Natural killer cell (primary cell): Measurements from ENCODE around the gene ZC3H12C. TPM values are rescaled to one million over a fixed set of nuclear protein-coding genes. Genes with fewer than 3 reads are reported as not detected.

Experiments used
- ATAC-seq, 3 donors: fragments of 150-1000 bp in 2 of 3; fragments of 200-7000 bp in 1 of 3; cut with Tn5 transposase; 1 replicate in 1 of 3; 2 replicates in 2 of 3; pipeline ENCODE4 v1.10.0; 2021; ENCODE audit warnings: mild to moderate bottlenecking in 2 of 3, moderate library complexity in 2 of 3
- DNase-seq, 2 donors: peaks; one replicate each; pipeline versions ENCODE4 v3.0.0 to v3.0.0-alpha.2; 2013 to 2021; ENCODE audit warnings: mixed read lengths in 1 of 2
- H3K27ac ChIP-seq: one replicate; pipeline ENCODE4 v1.5.1; 2013; ENCODE audit warnings: mild to moderate bottlenecking, low read length
- H3K27me3 ChIP-seq: one replicate; pipeline ENCODE4 v1.6.1; 2013; ENCODE audit warnings: low read length; ENCODE audit not compliant: control insufficient read depth, insufficient read depth
- H3K36me3 ChIP-seq: one replicate; pipeline ENCODE4 v1.6.1; 2013; ENCODE audit warnings: low read length; ENCODE audit not compliant: control insufficient read depth, insufficient read depth
- H3K4me1 ChIP-seq: one replicate; pipeline ENCODE4 v1.6.1; 2013; ENCODE audit warnings: low read length; ENCODE audit not compliant: control insufficient read depth, insufficient read depth
- H3K4me3 ChIP-seq: one replicate; pipeline ENCODE4 v1.5.1; 2013; ENCODE audit warnings: low read length
- H3K9me3 ChIP-seq: one replicate; pipeline ENCODE4 v1.6.1; 2013; ENCODE audit warnings: low read length; ENCODE audit not compliant: control insufficient read depth, insufficient read depth
- H3K27ac Mint-ChIP-seq, 2 donors: one replicate each; pipeline ENCODE4 v1.8.0; 2022; ENCODE audit warnings: mild to moderate bottlenecking in 2 of 2, mixed read lengths in 2 of 2, moderate library complexity in 1 of 2
- H3K27me3 Mint-ChIP-seq, 2 donors: one replicate each; pipeline ENCODE4 v1.8.0; 2022; ENCODE audit warnings: low read depth in 2 of 2, mixed read lengths in 2 of 2
- H3K36me3 Mint-ChIP-seq: one replicate; pipeline ENCODE4 v1.8.0; 2022; ENCODE audit warnings: mixed read lengths
- H3K4me1 Mint-ChIP-seq, 2 donors: one replicate each; pipeline ENCODE4 v1.8.0; 2022; ENCODE audit warnings: mixed read lengths in 2 of 2
- H3K4me3 Mint-ChIP-seq: one replicate; pipeline ENCODE4 v1.8.0; 2022; ENCODE audit warnings: mild to moderate bottlenecking, moderate library complexity, mixed read lengths
- H3K9me3 Mint-ChIP-seq, 2 donors: one replicate each; pipeline ENCODE4 v1.8.0; 2022; ENCODE audit warnings: mixed read lengths in 2 of 2
- CTCF ChIP-seq: fragments of 200-600 bp; IDR thresholded peaks from one replicate; pipeline ENCODE4 v1.8.0; 2022; ENCODE audit warnings: antibody characterized with exemption
- WGBS: methylation state at CpG from one replicate; pipeline ENCODE4 v1.1.7; 2013; ENCODE audit warnings: missing lambda C conversion rate; ENCODE audit not compliant: insufficient coverage; 5-methylcytosine and 5-hydroxymethylcytosine counted together
- intact Hi-C: fragments of 100-400 bp; cut with micrococcal nuclease; formaldehyde crosslinking; loops from one replicate; pipeline ENCODE4 v1.14.2; 2022
- total RNA-seq, 4 donors: library from RNA; stranded (reverse); fragments of 120-200 nt in 1 of 4; gene quantifications; one replicate each; pipeline versions ENCODE4 v1.2.3 to v1.2.4, GENCODE V29; 2013 to 2022

ZC3H12C gene
- total RNA-seq, 3 donors from 2014 or later (not counting 1 experiment from before 2014, with no cell fraction given) = 0.16 to 0.45 TPM; not detected in 1

- H3K27me3 ChIP-seq = no peaks in the 10 kb centered on the region
- H3K9me3 ChIP-seq = no peaks in the 10 kb centered on the region
- Mint-ChIP-seq H3K4me1 (no peaks in the 10 kb centered on the region), H3K27me3 (peaks cover 0 to 10% of the 10 kb centered on the region in 2 donors), H3K36me3 (no peaks in the 10 kb centered on the region), H3K4me3 (no peak overlapping the region), H3K27ac (no peak overlapping the region), H3K9me3 (no peaks in the 10 kb centered on the region)
- H3K36me3 ChIP-seq = no peaks in the 10 kb centered on the region
- 54% methylated on average over 2 of the region's 2 CpGs for WGBS
- H3K4me3 ChIP-seq = no peak overlapping the region
- ATAC-seq (no peak), DNase-seq (no peak)
- no peak overlapping the region for H3K27ac ChIP-seq
- intact Hi-C loops = no loop called here
- TF ChIP-seq CTCF = no peak
- no peaks in the 10 kb centered on the region for H3K4me1 ChIP-seq
Measured at GRCh38 chr11:110112457-110112856, 19.3 kb downstream of the ZC3H12C start.

GRCh38 chr11:110113505-110113904 lies 20.3 kb downstream of the ZC3H12C start:
- Histone ChIP-seq H3K27ac (no peak overlapping the region), H3K4me1 (no peaks in the 10 kb centered on the region), H3K4me3 (no peak overlapping the region), H3K9me3 (no peaks in the 10 kb centered on the region), H3K27me3 (no peaks in the 10 kb centered on the region), H3K36me3 (no peaks in the 10 kb centered on the region)
- H3K27ac Mint-ChIP-seq = no peak overlapping the region
- ATAC-seq = no peak
- H3K36me3 Mint-ChIP-seq = no peaks in the 10 kb centered on the region
- TF ChIP-seq CTCF = no peak
- no peaks in the 10 kb centered on the region for H3K9me3 Mint-ChIP-seq
- H3K4me1 Mint-ChIP-seq = no peaks in the 10 kb centered on the region
- DNase-seq = no peak
- intact Hi-C loops = no loop called here
- H3K4me3 Mint-ChIP-seq = no peak overlapping the region
- peaks cover 0 to 8% of the 10 kb centered on the region in 2 donors for H3K27me3 Mint-ChIP-seq

GRCh38 chr11:110113973-110114372 lies 20.8 kb downstream of the ZC3H12C start:
- no peaks in the 10 kb centered on the region for H3K27me3 ChIP-seq

More at GRCh38 chr11:110113973-110114372, 20.8 kb downstream of the ZC3H12C start:
- Histone ChIP-seq H3K4me1 (no peaks in the 10 kb centered on the region), H3K27ac (no peak overlapping the region), H3K36me3 (no peaks in the 10 kb centered on the region), H3K4me3 (no peak overlapping the region), H3K9me3 (no peaks in the 10 kb centered on the region)
- no peak for TF ChIP-seq CTCF
- DNase-seq (no peak), ATAC-seq (no peak)
- Mint-ChIP-seq H3K36me3 (no peaks in the 10 kb centered on the region), H3K9me3 (no peaks in the 10 kb centered on the region), H3K4me1 (no peaks in the 10 kb centered on the region), H3K4me3 (no peak overlapping the region), H3K27me3 (peaks cover 0 to 6% of the 10 kb centered on the region in 2 donors), H3K27ac (no peak overlapping the region)
- 83% methylated on average over 4 of the region's 4 CpGs for WGBS
- intact Hi-C loops = no loop called here
